T-helper 22 cell (primary cell): ENCODE results near the gene ANKS1A.
A peak's percentile ranks its signal among the peaks of the same experiment; 100 is the strongest.

Experiments
- DNase-seq: peaks from one replicate; pipeline ENCODE4 v3.0.0-alpha.2; 2020; ENCODE audit warnings: low read depth

The ANKS1A gene

GRCh38 chr6:34957231-34957783 is 68.3 kb downstream of the ANKS1A start:
- DNase-seq = no peak

GRCh38 chr6:34958734-34959133 is 69.7 kb downstream of the ANKS1A start:
- no peak for DNase-seq

- DNase-seq = no peak
These were observed 70.2 kb downstream of the ANKS1A start for GRCh38 chr6:34959224-34959623.

- DNase-seq = no peak
These were observed 72.0 kb downstream of the ANKS1A start for GRCh38 chr6:34961082-34961481.

GRCh38 chr6:34961574-34961973 is 72.5 kb downstream of the ANKS1A start:
- no peak for DNase-seq

GRCh38 chr6:34964564-34964963 is 75.5 kb downstream of the ANKS1A start:
- no peak for DNase-seq

- DNase-seq = no peak
These were observed 78.4 kb downstream of the ANKS1A start for GRCh38 chr6:34967461-34967860.

GRCh38 chr6:34969662-34970265 is 80.7 kb downstream of the ANKS1A start:
- no peak for DNase-seq

GRCh38 chr6:34970488-34970887 is 81.4 kb downstream of the ANKS1A start:
- DNase-seq = no peak

GRCh38 chr6:34970957-34971356 is 81.9 kb downstream of the ANKS1A start:
- DNase-seq = no peak

GRCh38 chr6:34973547-34974248 is 84.6 kb downstream of the ANKS1A start:
- no peak for DNase-seq

- no peak for DNase-seq
These were observed 85.2 kb downstream of the ANKS1A start for GRCh38 chr6:34974249-34974642.

GRCh38 chr6:34976239-34976638 is 87.2 kb downstream of the ANKS1A start:
- no peak for DNase-seq

GRCh38 chr6:34979218-34979617 is 90.2 kb downstream of the ANKS1A start:
- DNase-seq = no peak

- no peak for DNase-seq
These were observed 90.9 kb downstream of the ANKS1A start for GRCh38 chr6:34979994-34980393.

GRCh38 chr6:34981366-34981765 is 92.3 kb downstream of the ANKS1A start:
- no peak for DNase-seq

- DNase-seq = no peak
These were observed 92.9 kb downstream of the ANKS1A start for GRCh38 chr6:34981951-34982350.

- DNase-seq = no peak
These were observed 93.4 kb downstream of the ANKS1A start for GRCh38 chr6:34982424-34982852.

GRCh38 chr6:34984416-34984815 is 95.4 kb downstream of the ANKS1A start:
- DNase-seq = no peak

- DNase-seq = no peak
These were observed 96.2 kb downstream of the ANKS1A start for GRCh38 chr6:34985236-34985635.

- DNase-seq = peak; percentile 8
These were observed 97.8 kb downstream of the ANKS1A start for GRCh38 chr6:34986845-34987246.

GRCh38 chr6:34987506-34987905 is 98.5 kb downstream of the ANKS1A start:
- no peak for DNase-seq

- DNase-seq = no peak
These were observed 102.0 kb downstream of the ANKS1A start for GRCh38 chr6:34990971-34991560.
